ENCODE results near the gene SNX24. TPM values are rescaled to one million over a fixed set of nuclear protein-coding genes. Genes with fewer than 3 reads are reported as not detected.
"Not testable (repeated sequence)": the region's sequence is repeated elsewhere in the genome, so short reads cannot be mapped to it uniquely, and the experiment has no call there.

SNX24 gene, protein sequence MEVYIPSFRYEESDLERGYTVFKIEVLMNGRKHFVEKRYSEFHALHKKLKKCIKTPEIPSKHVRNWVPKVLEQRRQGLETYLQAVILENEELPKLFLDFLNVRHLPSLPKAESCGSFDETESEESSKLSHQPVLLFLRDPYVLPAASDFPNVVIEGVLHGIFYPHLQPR
- polyA plus RNA-seq (2012; ENCODE audit: insufficient read depth, insufficient read length): 13.0 TPM

- H3K4me3 ChIP-seq (ENCODE audit: low read length): peak within 1 kb of the TSS; percentile 68
- peak; percentile 44 for DNase-seq (ENCODE audit: low read depth, low spot score)
Observed at GRCh38 chr5:122845229-122846050, at the start of gene SNX24. Gene SNX24, plus strand, starts transcription at chr5:122845613. Its CDS starts 21 bp downstream, at chr5:122845634.

GRCh38 chr5:122805481-122805880, 39.9 kb upstream of the SNX24 start:
- DNase-seq (ENCODE audit: low read depth, low spot score): no peak
- H3K4me3 ChIP-seq (ENCODE audit: low read length): no peak overlapping the region

GRCh38 chr5:122810405-122810804, 35.0 kb upstream of the SNX24 start:
- H3K4me3 ChIP-seq (ENCODE audit: low read length): no peak overlapping the region
- DNase-seq (ENCODE audit: low read depth, low spot score): no peak

DNA sequence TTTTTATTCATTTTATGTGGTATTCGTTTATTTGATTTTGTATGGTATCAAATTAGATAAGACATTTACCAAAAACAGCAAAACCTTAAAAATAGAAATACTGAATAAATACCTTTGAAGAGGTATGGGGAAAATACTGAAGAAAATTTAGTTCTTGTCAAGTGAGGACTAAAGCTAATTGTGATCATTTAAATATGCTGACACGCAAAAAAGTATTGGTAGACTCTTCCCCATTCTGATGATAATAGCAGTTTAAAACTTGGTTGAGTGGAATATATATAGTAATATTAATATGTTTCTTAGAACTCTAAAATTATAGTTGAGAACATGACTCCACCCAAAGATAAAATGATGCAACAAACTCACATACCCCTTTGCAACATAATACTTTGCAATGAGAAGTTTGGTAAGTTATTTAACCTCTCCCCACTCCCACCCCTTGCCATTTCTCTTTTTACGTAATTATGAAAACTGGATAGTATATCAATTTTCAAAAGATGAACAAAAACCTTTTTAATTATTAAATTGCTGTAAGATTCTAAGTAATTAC, 30.1 kb upstream of the SNX24 start:
- H3K4me3 ChIP-seq (ENCODE audit: low read length): no peak overlapping the region
- no peak for DNase-seq (ENCODE audit: low read depth, low spot score)

- DNase-seq (ENCODE audit: low read depth, low spot score): no peak
- H3K4me3 ChIP-seq (ENCODE audit: low read length): no peak overlapping the region
Observed at GRCh38 chr5:122816756-122817155, 28.7 kb upstream of the SNX24 start.

DNA sequence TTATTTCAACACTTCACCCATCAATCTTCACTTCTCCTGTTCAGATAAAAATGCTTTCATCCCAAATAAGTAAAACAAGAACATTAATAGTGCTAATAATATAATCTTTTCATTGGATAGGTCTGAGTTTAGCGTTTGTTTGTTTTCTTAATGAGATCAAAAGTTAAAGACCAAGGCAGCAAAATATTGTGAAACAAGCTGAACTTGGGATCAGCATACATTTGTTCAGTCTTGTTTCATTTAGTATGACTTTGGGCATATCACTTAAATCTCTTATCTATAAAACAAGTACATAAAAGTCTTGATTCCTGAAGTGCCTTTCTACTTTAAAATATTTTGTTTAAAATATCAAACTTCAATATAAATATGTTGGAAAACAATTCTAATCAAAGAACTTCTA, 13.4 kb upstream of the SNX24 start:
- no peak for DNase-seq (ENCODE audit: low read depth, low spot score)

DNA sequence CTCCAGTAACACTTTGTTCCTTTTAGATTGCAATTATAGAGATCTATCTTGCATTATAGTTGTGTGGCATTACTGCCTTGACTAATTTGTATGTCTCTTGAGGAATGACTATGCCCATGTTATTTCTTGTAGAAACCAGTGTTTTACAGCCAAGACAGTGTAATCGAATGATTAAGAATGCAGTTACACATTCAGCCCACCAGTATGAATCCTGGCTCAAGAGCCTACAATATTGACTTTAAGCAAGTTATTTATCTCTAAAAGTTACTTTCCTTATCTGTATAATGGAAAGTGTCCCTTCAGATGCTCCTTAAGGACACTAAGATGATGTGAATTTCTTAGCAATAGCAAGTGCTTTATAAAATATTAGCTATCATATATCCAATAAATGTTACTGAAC, 9.7 kb upstream of the SNX24 start:
- no peak for DNase-seq (ENCODE audit: low read depth, low spot score)
- no peak overlapping the region for H3K4me3 ChIP-seq (ENCODE audit: low read length)

More for the DNA sequence above, 13.4 kb upstream of the SNX24 start:
- H3K4me3 ChIP-seq (ENCODE audit: low read length): no peak overlapping the region

DNA sequence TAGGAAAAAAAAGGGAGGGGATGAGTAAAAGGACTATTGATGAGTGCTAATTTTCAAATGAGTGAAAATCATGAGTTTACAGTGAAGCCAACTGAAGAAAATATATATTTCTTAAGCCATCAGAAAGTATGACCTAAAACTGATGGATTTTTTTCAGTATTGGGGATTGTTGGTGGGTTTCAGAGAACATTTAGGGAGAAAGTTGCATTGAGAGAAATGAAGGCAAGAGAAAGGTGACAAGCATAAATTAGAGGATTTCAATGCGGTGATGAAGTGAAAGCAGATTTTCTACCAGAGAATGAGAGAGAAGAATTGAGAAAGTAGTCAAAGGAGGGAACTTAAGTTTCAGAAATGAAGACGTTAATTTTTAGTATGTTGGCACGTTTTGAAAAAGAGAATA, 8.5 kb upstream of the SNX24 start:
- H3K4me3 ChIP-seq (ENCODE audit: low read length): no peak overlapping the region
- DNase-seq (ENCODE audit: low read depth, low spot score): no peak

- no peak overlapping the region for H3K4me3 ChIP-seq (ENCODE audit: low read length)
- DNase-seq (ENCODE audit: low read depth, low spot score): no peak
Observed at GRCh38 chr5:122839731-122840130, 5.7 kb upstream of the SNX24 start.

DNA sequence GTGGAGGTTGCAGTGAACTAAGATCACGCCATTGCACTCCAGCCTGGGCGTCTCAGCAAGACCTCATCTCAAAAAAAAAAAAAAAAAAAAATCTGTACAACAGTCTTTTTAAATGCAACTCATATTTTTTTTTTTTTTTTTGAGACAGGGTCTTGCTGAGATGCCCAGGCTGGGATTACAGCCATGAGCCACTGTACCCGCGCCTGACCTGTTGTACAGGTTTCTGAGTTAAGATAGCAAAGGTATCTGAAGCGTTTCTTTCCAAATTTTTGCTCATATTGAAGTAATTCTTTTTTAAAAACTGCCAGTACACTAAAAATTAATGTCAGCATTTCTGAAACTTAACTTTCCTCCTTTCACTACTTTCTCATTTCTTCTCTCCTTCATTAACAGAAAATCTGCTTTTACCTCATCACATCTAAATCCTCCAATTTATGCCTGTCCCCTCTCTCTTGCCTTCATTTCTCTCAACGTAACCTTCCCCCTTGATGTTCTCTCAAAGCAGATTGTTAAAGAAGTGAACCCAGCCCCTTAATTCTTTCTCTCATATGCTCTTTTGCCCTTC, 3.3 kb upstream of the SNX24 start:
- no peak overlapping the region for H3K4me3 ChIP-seq (ENCODE audit: low read length)
- DNase-seq (ENCODE audit: low read depth, low spot score): no peak

GRCh38 chr5:122844136-122844909, 1.1 kb upstream of the SNX24 start:
- DNase-seq (ENCODE audit: low read depth, low spot score): no peak
- H3K4me3 ChIP-seq (ENCODE audit: low read length): peak overlapping the region; percentile 68

GRCh38 chr5:122844910-122845228, 544 bp upstream of the SNX24 start:
- peak overlapping the region; percentile 68 for H3K4me3 ChIP-seq (ENCODE audit: low read length)
- no peak for DNase-seq (ENCODE audit: low read depth, low spot score)

- DNase-seq (ENCODE audit: low read depth, low spot score): no peak
- peak overlapping the region; percentile 68 for H3K4me3 ChIP-seq (ENCODE audit: low read length)
Observed at GRCh38 chr5:122846051-122846550, 688 bp downstream of the SNX24 start.

DNA sequence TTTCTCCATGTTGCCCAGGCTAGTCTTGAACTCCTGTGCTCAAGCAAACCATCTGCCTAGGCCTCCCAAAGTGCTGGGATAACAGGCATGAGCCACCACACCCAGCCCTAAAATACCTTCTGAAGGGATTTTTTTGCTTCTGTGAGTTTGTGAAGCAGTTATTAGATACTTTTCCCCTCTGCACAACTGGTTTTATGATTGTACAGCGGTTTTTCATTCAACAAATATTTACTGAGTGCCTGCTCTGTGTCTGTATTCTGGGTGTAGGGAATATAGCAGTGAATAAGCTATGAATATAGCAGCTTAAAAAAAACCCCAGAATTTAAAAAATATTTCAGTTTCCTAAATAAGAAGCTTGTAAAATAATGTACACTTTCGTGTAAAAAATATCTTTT, 2.3 kb downstream of the SNX24 start:
- DNase-seq (ENCODE audit: low read depth, low spot score): no peak
- H3K4me3 ChIP-seq (ENCODE audit: low read length): no peak overlapping the region

GRCh38 chr5:122849771-122850170, 4.4 kb downstream of the SNX24 start:
- DNase-seq (ENCODE audit: low read depth, low spot score): no peak
- no peak overlapping the region for H3K4me3 ChIP-seq (ENCODE audit: low read length)

GRCh38 chr5:122857538-122857937, 12.1 kb downstream of the SNX24 start:
- not testable (repeated sequence) for H3K4me3 ChIP-seq (ENCODE audit: low read length); DNase-seq (ENCODE audit: low read depth, low spot score)

DNA sequence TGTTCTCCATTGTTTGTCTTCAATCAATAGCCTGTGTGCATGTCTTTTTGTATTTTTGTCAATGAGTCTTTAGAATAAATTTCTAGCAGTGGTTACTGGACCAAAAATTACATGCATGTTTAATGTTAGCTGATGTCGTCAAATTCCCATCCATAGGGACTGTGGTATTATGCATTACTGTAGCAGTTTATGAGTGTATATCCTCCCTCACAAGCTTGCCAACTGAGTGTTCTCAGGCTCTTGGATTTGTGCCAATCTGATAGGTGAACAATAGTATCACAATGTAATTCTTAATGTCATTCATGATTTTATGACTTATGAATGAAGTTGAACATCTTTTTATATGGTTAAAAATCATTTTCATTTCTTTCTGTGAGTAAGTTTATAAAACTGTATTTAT, 13.0 kb downstream of the SNX24 start:
- no peak overlapping the region for H3K4me3 ChIP-seq (ENCODE audit: low read length)
- no peak for DNase-seq (ENCODE audit: low read depth, low spot score)

- H3K4me3 ChIP-seq (ENCODE audit: low read length): no peak overlapping the region
- DNase-seq (ENCODE audit: low read depth, low spot score): no peak
Observed at GRCh38 chr5:122863240-122863639, 17.8 kb downstream of the SNX24 start.

- no peak for DNase-seq (ENCODE audit: low read depth, low spot score)
- H3K4me3 ChIP-seq (ENCODE audit: low read length): no peak overlapping the region
Observed at GRCh38 chr5:122863721-122864120, 18.3 kb downstream of the SNX24 start.
